IPS-18c (cell line): ENCODE results near the gene NR2F6.
"Not testable (repeated sequence)": the region's sequence is repeated elsewhere in the genome, so short reads cannot be mapped to it uniquely, and the experiment has no call there.

ENCODE experiments used
- H3K4me3 ChIP-seq: 2 replicates; pipeline ENCODE4 v1.7.0; 2013; ENCODE audit warnings: low read depth, mild to moderate bottlenecking, low read length, moderate library complexity; ENCODE audit not compliant: insufficient read depth
- H3K9me3 ChIP-seq: one replicate; pipeline ENCODE4 v1.6.1; 2013; ENCODE audit warnings: mild to moderate bottlenecking, low read length, moderate library complexity; ENCODE audit not compliant: control insufficient read depth, insufficient read depth

NR2F6 gene

GRCh38 chr19:17245535-17245984, at the start of gene NR2F6:
NR2F6 (minus strand) TSS chr19:17245919; CDS start chr19:17245220, 699 bp downstream.
- H3K4me3 ChIP-seq = peak within 1 kb of the TSS; percentile 74
- H3K9me3 ChIP-seq = no peaks in the 10 kb centered on the region

GRCh38 chr19:17294051-17294891, 48.6 kb upstream of the NR2F6 start:
- H3K9me3 ChIP-seq = no peaks in the 10 kb centered on the region

GRCh38 chr19:17293605-17294004, 47.9 kb upstream of the NR2F6 start:
- Histone ChIP-seq H3K9me3 (no peaks in the 10 kb centered on the region), H3K4me3 (peak overlapping the region; percentile 28)

More at GRCh38 chr19:17294051-17294891, 48.6 kb upstream of the NR2F6 start:
- peak overlapping the region; percentile 28; the same call in 1 of the 2 replicates for H3K4me3 ChIP-seq

GRCh38 chr19:17292301-17293074, 46.8 kb upstream of the NR2F6 start:
- H3K4me3 ChIP-seq = peak overlapping the region; percentile 67
- H3K9me3 ChIP-seq = no peaks in the 10 kb centered on the region

GRCh38 chr19:17289489-17289888, 43.8 kb upstream of the NR2F6 start:
- no peaks in the 10 kb centered on the region for H3K9me3 ChIP-seq
- no peak overlapping the region for H3K4me3 ChIP-seq

GRCh38 chr19:17286752-17287151, 41.0 kb upstream of the NR2F6 start:
- Histone ChIP-seq H3K9me3 (no peaks in the 10 kb centered on the region), H3K4me3 (no peak overlapping the region)

GRCh38 chr19:17286263-17286662, 40.5 kb upstream of the NR2F6 start:
- Histone ChIP-seq H3K9me3 (no peaks in the 10 kb centered on the region), H3K4me3 (no peak overlapping the region)

- no peaks in the 10 kb centered on the region for H3K9me3 ChIP-seq
- no peak overlapping the region; the same call in 1 of the 2 replicates for H3K4me3 ChIP-seq
These were observed 39.9 kb upstream of the NR2F6 start for GRCh38 chr19:17285415-17286135.

GRCh38 chr19:17283504-17283996, 37.8 kb upstream of the NR2F6 start:
- H3K9me3 ChIP-seq = no peaks in the 10 kb centered on the region
- no peak overlapping the region for H3K4me3 ChIP-seq

- Histone ChIP-seq H3K4me3 (peak overlapping the region; percentile 41), H3K9me3 (no peaks in the 10 kb centered on the region)
These were observed 36.9 kb upstream of the NR2F6 start for GRCh38 chr19:17282488-17283125.

GRCh38 chr19:17281391-17282304, 35.9 kb upstream of the NR2F6 start, which contains the start of gene ANKLE1:
ANKLE1 (plus strand) TSS chr19:17281901; CDS start chr19:17281921, 20 bp downstream.
- no peaks in the 10 kb centered on the region for H3K9me3 ChIP-seq
- H3K4me3 ChIP-seq = peak within 1 kb of the TSS; percentile 41

GRCh38 chr19:17279436-17279835, 33.7 kb upstream of the NR2F6 start:
- H3K9me3 ChIP-seq = no peaks in the 10 kb centered on the region

GRCh38 chr19:17275441-17276175, 29.9 kb upstream of the NR2F6 start:
- no peak overlapping the region for H3K4me3 ChIP-seq
- H3K9me3 ChIP-seq = no peaks in the 10 kb centered on the region

More at GRCh38 chr19:17279436-17279835, 33.7 kb upstream of the NR2F6 start:
- H3K4me3 ChIP-seq = no peak overlapping the region

GRCh38 chr19:17274892-17275291, 29.2 kb upstream of the NR2F6 start:
- H3K9me3 ChIP-seq, H3K4me3 ChIP-seq: not testable (repeated sequence)

- H3K9me3 ChIP-seq = no peaks in the 10 kb centered on the region
- peak overlapping the region; percentile 15; the same call in 1 of the 2 replicates for H3K4me3 ChIP-seq
These were observed 23.0 kb upstream of the NR2F6 start for GRCh38 chr19:17268754-17269153.
